HEK293T (cell line): Measurements from ENCODE around the gene GLB1L3.

Source experiments
- BHLHE40 ChIP-seq: fragments of 450-650 bp; IDR thresholded peaks from 2 replicates; pipeline ENCODE4 v1.6.1; 2016; ENCODE audit warnings: mild to moderate bottlenecking, moderate library complexity, borderline replicate concordance
- CTBP1 ChIP-seq: fragments of 450-650 bp; IDR thresholded peaks from 2 replicates; pipeline ENCODE4 v1.6.1; 2016; ENCODE audit warnings: borderline replicate concordance
- FOXK2 ChIP-seq: fragments of 450-650 bp; IDR thresholded peaks from 2 replicates; pipeline ENCODE4 v1.6.1; 2016; ENCODE audit warnings: mild to moderate bottlenecking
- FOXM1 ChIP-seq: fragments of 450-650 bp; IDR thresholded peaks from 2 replicates; pipeline ENCODE4 v1.6.1; 2017; ENCODE audit warnings: mild to moderate bottlenecking, borderline replicate concordance
- NFRKB ChIP-seq: fragments of 450-650 bp; IDR thresholded peaks from 2 replicates; pipeline ENCODE4 v1.6.1; 2016; ENCODE audit warnings: mild to moderate bottlenecking, moderate library complexity
- SP1 ChIP-seq: fragments of 450-650 bp; IDR thresholded peaks from 2 replicates; pipeline ENCODE4 v1.6.1; 2017
- SUZ12 ChIP-seq: fragments of 450-650 bp; IDR thresholded peaks from 2 replicates; pipeline ENCODE4 v1.6.1; 2016; ENCODE audit warnings: mild to moderate bottlenecking
- ZNF384 ChIP-seq: fragments of 450-650 bp; IDR thresholded peaks from 2 replicates; pipeline ENCODE4 v1.6.1; 2016

DNA sequence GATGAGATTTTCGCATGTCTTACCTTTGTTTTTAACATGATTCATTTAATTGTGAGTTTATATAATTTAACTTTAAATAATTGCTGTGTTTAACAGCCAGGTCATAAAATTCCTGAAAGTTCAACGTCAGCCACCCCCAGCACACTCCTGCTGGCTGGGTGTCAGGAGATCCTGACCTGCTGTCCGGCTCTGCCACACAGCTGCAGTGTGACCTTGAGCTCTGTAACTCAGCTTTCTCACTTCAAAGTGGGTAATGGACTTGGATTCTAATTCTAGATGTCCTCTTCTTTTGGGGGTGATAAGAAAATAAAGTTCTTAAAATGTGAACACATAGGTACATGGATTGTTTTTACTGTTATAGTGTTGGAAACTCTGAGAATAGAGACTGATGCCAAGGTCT, 40.8 kb upstream of the GLB1L3 start:
- TF ChIP-seq SUZ12 (no peak), SP1 (no peak), FOXM1 (no peak), CTBP1 (no peak), FOXK2 (no peak), NFRKB (no peak), ZNF384 (no peak), BHLHE40 (no peak)
